GM21529 (cell line): Measurements from ENCODE around the gene MRPS11.
"Not testable (repeated sequence)": the region's sequence is repeated elsewhere in the genome, so short reads cannot be mapped to it uniquely, and the experiment has no call there.

Experiments used
- ATAC-seq: cut with Tn5 transposase; IDR thresholded peaks from one replicate; pipeline ENCODE4 v1.9.1; 2021; ENCODE audit not compliant: unreplicated experiment

The MRPS11 gene

GRCh38 chr15:88467073-88467934 is at the start of gene MRPS11, which contains the start of gene MRPL46:
Gene MRPS11 (plus strand): TSS chr15:88467708. CDS start chr15:88467718, 10 bp downstream.
Gene MRPL46 (minus strand): TSS chr15:88467388. CDS start chr15:88467377, 11 bp downstream.
- ATAC-seq = peak; percentile 88

- ATAC-seq = peak; percentile 65
Observed at GRCh38 chr15:88419830-88420229, 47.7 kb upstream of the MRPS11 start.

- no peak for ATAC-seq
Observed at GRCh38 chr15:88423331-88423730, 44.2 kb upstream of the MRPS11 start.

- no peak for ATAC-seq
Observed at GRCh38 chr15:88426304-88426703, 41.2 kb upstream of the MRPS11 start.

GRCh38 chr15:88428053-88428452 is 39.5 kb upstream of the MRPS11 start:
- no peak for ATAC-seq

GRCh38 chr15:88428805-88429605 is 38.5 kb upstream of the MRPS11 start:
- no peak for ATAC-seq

GRCh38 chr15:88430051-88430450 is 37.5 kb upstream of the MRPS11 start:
- no peak for ATAC-seq

GRCh38 chr15:88431441-88431840 is 36.1 kb upstream of the MRPS11 start:
- ATAC-seq = no peak

GRCh38 chr15:88433046-88433685 is 34.3 kb upstream of the MRPS11 start:
- ATAC-seq = no peak

GRCh38 chr15:88434106-88434505 is 33.4 kb upstream of the MRPS11 start:
- not testable (repeated sequence) for ATAC-seq

GRCh38 chr15:88438181-88438580 is 29.3 kb upstream of the MRPS11 start:
- ATAC-seq = no peak

GRCh38 chr15:88440021-88440420 is 27.5 kb upstream of the MRPS11 start:
- no peak for ATAC-seq

GRCh38 chr15:88441076-88441730 is 26.3 kb upstream of the MRPS11 start:
- no peak for ATAC-seq

- ATAC-seq = no peak
Observed at GRCh38 chr15:88447206-88447605, 20.3 kb upstream of the MRPS11 start.

- ATAC-seq = no peak
Observed at GRCh38 chr15:88447741-88448140, 19.8 kb upstream of the MRPS11 start.

GRCh38 chr15:88448991-88449461 is 18.5 kb upstream of the MRPS11 start:
- no peak for ATAC-seq

- ATAC-seq = no peak
Observed at GRCh38 chr15:88449581-88449980, 17.9 kb upstream of the MRPS11 start.

GRCh38 chr15:88450125-88450798 is 17.2 kb upstream of the MRPS11 start:
- ATAC-seq = no peak

- ATAC-seq = no peak
Observed at GRCh38 chr15:88453651-88454050, 13.9 kb upstream of the MRPS11 start.

GRCh38 chr15:88454236-88454635 is 13.3 kb upstream of the MRPS11 start:
- ATAC-seq = no peak
